GM12874 (cell line): Measurements from ENCODE around the gene KAZN.

Source experiments
- TF ChIP-seq, protein P1 (sequence below): IDR thresholded peaks from 2 replicates; pipeline ENCODE4 v1.5.1; 2011; ENCODE audit warnings: low read depth, mild to moderate bottlenecking, control low read depth, low read length, moderate library complexity; ENCODE audit not compliant: insufficient read depth

Gene KAZN

GRCh38 chr1:14909273-14909672 lies 310.8 kb downstream of the KAZN start:
- TF ChIP-seq, protein P1, sequence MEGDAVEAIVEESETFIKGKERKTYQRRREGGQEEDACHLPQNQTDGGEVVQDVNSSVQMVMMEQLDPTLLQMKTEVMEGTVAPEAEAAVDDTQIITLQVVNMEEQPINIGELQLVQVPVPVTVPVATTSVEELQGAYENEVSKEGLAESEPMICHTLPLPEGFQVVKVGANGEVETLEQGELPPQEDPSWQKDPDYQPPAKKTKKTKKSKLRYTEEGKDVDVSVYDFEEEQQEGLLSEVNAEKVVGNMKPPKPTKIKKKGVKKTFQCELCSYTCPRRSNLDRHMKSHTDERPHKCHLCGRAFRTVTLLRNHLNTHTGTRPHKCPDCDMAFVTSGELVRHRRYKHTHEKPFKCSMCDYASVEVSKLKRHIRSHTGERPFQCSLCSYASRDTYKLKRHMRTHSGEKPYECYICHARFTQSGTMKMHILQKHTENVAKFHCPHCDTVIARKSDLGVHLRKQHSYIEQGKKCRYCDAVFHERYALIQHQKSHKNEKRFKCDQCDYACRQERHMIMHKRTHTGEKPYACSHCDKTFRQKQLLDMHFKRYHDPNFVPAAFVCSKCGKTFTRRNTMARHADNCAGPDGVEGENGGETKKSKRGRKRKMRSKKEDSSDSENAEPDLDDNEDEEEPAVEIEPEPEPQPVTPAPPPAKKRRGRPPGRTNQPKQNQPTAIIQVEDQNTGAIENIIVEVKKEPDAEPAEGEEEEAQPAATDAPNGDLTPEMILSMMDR = no peak

GRCh38 chr1:14909920-14910460 lies 311.5 kb downstream of the KAZN start:
- TF ChIP-seq, protein P1 = no peak

GRCh38 chr1:14910984-14911721 lies 312.7 kb downstream of the KAZN start:
- TF ChIP-seq, protein P1 = no peak

- TF ChIP-seq, protein P1 = no peak
Observed at GRCh38 chr1:14912839-14913481, 314.5 kb downstream of the KAZN start.

DNA sequence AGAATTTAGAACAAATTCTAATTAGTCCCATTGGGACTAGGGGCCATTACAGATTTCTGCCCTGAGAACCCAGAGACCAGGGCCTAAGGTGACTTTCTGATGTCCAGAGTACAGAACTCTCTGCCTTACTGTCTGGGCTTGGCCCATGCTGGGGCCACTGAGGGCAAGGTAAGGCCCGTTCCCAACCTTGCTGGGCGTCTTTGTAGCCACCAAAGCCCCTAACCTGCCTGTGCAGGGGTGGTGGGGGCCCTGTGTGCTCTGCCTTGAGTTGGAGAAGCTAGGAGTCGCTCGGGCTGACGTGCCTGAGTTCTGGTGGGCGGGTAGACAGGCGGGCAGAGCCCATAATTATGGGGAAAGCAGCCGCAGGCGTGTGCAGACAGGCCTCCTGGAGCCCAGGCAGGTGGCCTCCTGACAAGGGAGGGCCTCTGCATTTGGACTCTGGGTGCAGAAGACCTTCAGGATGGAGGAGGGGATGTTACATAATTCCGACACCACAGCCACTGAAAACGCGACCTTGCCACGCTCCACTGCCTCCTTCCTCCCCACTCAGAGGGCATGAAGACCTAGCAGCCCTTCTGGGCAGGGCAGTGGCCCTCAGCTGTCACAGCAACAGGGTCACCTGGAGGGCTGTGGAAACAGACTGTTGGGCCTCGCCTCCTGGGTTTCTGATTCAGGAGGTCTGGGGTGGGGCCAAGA lies 315.1 kb downstream of the KAZN start:
- TF ChIP-seq, protein P1 = no peak

DNA sequence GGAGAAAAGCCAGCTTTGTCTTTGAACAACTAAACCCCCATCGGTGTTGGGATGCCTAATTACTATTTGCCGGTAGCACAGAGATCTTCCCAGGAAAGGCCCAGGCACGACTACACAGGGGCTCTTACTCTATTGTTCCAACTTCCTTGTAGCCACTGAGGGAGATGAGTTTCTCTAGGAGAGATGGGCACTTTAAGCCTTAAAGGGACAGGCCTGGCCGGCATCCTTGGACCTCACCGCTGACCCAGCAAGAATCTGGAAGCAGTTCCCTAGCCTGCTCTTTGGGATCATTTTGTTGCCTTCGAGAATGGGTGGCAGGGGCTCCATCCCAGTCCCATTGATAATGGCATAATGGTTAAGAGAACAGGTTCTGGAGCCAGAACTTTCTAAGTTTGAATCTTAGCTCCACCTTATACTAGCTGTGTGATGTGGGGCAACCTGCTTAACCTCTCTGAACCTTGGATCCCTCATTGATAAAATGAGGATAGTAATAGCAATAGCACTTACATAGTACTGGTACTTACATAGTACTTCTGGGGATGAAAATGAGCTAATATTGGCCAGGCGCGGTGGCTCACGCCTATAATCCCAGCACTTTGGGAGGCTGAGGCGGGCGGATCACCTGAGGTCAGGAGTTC lies 316.0 kb downstream of the KAZN start:
- TF ChIP-seq, protein P1 = no peak
